Raji (cell line): ENCODE data around the gene OR10G2.

Experiments
- POLR2A ChIP-seq: IDR thresholded peaks from 2 replicates; pipeline ENCODE4 v1.6.1; 2011; ENCODE audit warnings: low read depth, low read length, control low read depth; ENCODE audit not compliant: insufficient read depth

The OR10G2 gene

GRCh38 chr14:21634840-21635239 lies at the start of gene OR10G2:
Gene OR10G2, minus strand, starts transcription at chr14:21634940. Its CDS starts 98 bp downstream, at chr14:21634842.
- no peak for TF ChIP-seq POLR2A

GRCh38 chr14:21680072-21680471 lies 45.3 kb upstream of the OR10G2 start:
- no peak for TF ChIP-seq POLR2A

GRCh38 chr14:21675566-21675965 lies 40.8 kb upstream of the OR10G2 start:
- no peak for TF ChIP-seq POLR2A

GRCh38 chr14:21673718-21674117 lies 39.0 kb upstream of the OR10G2 start, which contains the start of gene OR4E1:
Gene OR4E1, minus strand, starts transcription at chr14:21673818. Its CDS starts 2,883 bp downstream, at chr14:21670935.
- no peak for TF ChIP-seq POLR2A

- TF ChIP-seq POLR2A, result no peak
Measured at GRCh38 chr14:21672116-21672515, 37.4 kb upstream of the OR10G2 start.

GRCh38 chr14:21671371-21671770 lies 36.6 kb upstream of the OR10G2 start:
- TF ChIP-seq POLR2A, result no peak

- no peak for TF ChIP-seq POLR2A
Measured at GRCh38 chr14:21669284-21669683, 34.5 kb upstream of the OR10G2 start.

- TF ChIP-seq POLR2A, result no peak
Measured at GRCh38 chr14:21668377-21668776, 33.6 kb upstream of the OR10G2 start.

- TF ChIP-seq POLR2A, result no peak
Measured at GRCh38 chr14:21656980-21657379, 22.2 kb upstream of the OR10G2 start.

GRCh38 chr14:21654215-21654614 lies 19.5 kb upstream of the OR10G2 start:
- no peak for TF ChIP-seq POLR2A

- TF ChIP-seq POLR2A, result no peak
Measured at GRCh38 chr14:21653331-21653885, 18.7 kb upstream of the OR10G2 start, which contains the start of gene OR4E2. Gene OR4E2, plus strand, starts transcription at chr14:21653835. Its CDS starts 11,248 bp downstream, at chr14:21665083.

GRCh38 chr14:21652209-21652808 lies 17.6 kb upstream of the OR10G2 start:
- TF ChIP-seq POLR2A, result no peak

- no peak for TF ChIP-seq POLR2A
Measured at GRCh38 chr14:21647380-21647779, 12.6 kb upstream of the OR10G2 start.

GRCh38 chr14:21643407-21643806 lies 8.7 kb upstream of the OR10G2 start:
- no peak for TF ChIP-seq POLR2A

- TF ChIP-seq POLR2A, result no peak
Measured at GRCh38 chr14:21642683-21643082, 7.9 kb upstream of the OR10G2 start.

- TF ChIP-seq POLR2A, result no peak
Measured at GRCh38 chr14:21631084-21631483, 3.7 kb downstream of the OR10G2 start.
